Measurements from ENCODE around the gene SLC25A34.
A peak's percentile ranks its signal among the peaks of the same experiment; 100 is the strongest.

SLC25A34 gene

GRCh38 chr1:15734901-15735300 is 1.2 kb upstream of the SLC25A34 start:
- no peak for DNase-seq

- no peak for DNase-seq
Measured at GRCh38 chr1:15735304-15736037, 587 bp upstream of the SLC25A34 start.

GRCh38 chr1:15736892-15737261 is 819 bp downstream of the SLC25A34 start:
- no peak for DNase-seq

- no peak for DNase-seq
Measured at GRCh38 chr1:15737324-15738319, 1.6 kb downstream of the SLC25A34 start.

DNA sequence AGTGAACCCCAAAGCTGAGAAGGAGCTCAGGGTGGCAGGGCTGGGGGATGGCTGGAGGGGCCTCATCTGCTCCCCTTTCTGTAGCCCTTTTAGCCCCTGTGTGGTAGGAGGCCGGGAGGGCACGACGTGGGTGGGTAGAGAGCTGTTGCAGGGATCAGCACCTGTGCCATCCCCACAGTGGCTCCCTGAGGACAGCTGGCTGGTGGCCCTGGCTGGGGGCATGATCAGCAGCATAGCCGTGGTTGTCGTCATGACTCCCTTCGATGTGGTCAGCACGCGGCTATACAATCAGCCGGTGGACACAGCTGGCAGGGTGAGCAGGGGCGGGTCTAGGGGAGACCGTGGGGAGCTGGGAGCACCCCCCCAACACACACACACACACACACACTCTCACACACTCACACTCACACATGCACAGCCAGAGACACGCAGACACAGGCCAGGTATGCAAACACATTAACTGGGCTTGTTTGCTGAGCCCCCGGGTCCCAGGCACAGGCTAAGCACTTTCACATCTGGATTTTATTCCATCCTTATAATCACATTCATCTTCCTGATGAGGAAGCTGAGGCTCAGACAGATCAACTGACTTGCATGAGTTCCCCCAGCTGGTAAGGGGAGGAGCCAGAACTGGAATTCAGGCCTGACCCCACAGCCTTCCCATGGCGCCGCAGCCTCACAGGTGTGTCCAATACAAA is 2.5 kb downstream of the SLC25A34 start:
- DNase-seq: no peak

GRCh38 chr1:15739259-15739658 is 3.2 kb downstream of the SLC25A34 start:
- DNase-seq: no peak

GRCh38 chr1:15739745-15740144 is 3.7 kb downstream of the SLC25A34 start:
- no peak for DNase-seq

GRCh38 chr1:15740924-15741850 is 5.1 kb downstream of the SLC25A34 start:
- DNase-seq: peak; percentile 81

- no peak for DNase-seq
Measured at GRCh38 chr1:15742339-15742801, 6.3 kb downstream of the SLC25A34 start, which contains the start of gene TMEM82. Gene TMEM82 (plus strand): TSS chr1:15742499. CDS start chr1:15742560, 61 bp downstream.

GRCh38 chr1:15744122-15744679 is 8.1 kb downstream of the SLC25A34 start:
- DNase-seq: no peak

DNA sequence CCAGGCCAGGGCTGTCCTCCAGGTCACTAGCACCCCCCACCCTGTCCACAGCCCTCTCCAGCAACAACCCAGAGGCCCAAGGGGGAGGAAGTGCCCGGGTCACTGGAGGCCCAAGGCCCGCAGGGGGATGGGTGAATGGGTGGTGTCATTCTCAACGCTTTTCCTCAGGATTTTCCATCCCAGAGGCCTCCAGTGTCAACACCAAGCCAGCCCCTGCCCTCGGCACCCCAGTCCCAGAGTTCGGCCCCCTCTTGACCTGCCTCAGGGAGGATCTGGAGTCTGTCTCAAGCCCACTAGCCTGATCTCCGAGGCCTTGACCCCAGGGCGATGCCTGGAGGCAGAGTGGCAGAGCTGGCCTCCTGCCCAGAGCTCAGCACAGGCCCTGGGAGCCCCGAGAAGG is 11.3 kb downstream of the SLC25A34 start:
- no peak for DNase-seq

- DNase-seq: no peak
Measured at GRCh38 chr1:15748264-15748663, 12.2 kb downstream of the SLC25A34 start.

GRCh38 chr1:15748690-15749398 is 12.8 kb downstream of the SLC25A34 start:
- DNase-seq: no peak

DNA sequence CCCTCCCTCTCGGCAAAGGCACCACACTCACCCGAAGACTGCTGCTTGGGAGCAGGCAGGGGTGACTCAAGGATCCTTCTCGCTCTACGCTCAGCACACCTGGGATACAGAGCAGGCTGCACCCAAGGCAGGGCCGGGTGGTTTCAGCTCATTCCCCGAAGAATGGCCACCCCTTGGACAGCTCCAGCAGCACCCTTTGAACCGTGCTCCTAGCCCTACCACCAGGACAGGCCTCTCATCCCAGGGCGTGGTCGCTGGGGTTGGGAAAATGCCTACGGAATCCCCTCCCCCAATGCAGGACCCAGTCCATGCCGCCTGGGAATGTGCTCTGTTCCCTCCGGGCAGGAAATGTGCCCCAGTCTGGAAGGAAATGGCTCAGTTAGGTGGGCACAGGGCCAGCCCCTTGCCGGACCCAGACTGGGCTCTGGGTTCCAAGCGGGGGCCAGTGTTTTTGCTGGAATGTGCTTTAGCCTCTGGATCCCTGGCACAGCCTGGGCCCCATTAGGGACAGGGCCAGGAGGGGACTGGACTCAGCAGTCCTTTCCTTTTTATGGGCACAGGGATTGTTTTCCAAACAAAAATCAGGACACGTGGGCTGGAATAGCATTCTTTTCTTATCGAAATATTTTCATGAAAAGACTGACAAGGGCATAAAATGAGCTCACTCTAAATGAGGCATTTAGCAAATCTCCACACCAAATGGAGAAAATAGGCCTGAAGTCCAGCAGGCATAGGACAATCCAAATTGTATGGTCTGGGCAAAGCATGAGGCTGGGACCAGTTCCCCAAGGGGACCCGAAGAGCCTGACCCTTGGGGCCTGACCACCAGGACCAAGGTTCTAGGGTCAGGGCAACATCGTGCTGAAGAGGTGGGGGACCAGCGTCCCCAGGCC is 13.6 kb downstream of the SLC25A34 start:
- DNase-seq: no peak

DNA sequence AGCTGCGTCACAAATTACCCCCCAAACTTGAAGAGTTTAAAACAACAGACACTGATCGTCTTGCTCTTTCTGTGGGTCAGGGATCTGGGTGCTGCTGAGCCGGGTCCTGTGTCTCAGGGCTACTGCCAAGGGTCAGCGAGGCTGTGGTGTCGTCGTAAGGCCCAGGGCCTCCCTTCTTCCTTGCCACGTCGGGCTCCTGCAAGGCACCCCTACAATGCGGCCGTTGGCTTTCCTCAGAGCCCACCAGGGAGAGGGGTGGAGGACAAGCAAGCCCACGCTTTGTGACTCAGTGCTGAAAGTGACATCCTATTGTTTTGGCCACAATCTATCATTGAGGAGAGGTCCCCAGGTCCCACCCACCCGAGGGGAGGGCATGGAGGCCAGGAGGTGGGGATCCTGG is 14.9 kb downstream of the SLC25A34 start:
- DNase-seq: no peak

GRCh38 chr1:15751717-15752116 is 15.7 kb downstream of the SLC25A34 start:
- no peak for DNase-seq

DNA sequence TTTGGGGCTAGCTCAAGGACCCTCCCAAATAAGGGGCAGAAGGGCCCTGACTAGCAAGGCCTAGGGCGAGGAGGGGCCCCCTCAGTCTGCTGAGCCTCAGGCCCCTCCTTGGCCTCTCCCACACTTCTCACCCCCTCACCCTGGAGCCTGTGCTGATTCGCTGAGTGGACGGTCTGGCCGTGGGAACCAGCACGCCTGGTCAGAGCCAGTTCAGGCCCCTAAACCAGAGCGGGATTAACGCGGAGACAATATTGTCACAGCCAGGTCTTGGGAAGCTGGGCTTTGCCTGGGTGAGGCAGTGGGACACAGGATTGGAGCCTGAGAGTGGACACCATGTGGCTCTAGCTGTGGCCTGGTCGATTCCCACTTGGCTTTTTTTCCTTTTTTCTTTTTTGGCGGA is 17.7 kb downstream of the SLC25A34 start:
- DNase-seq: no peak

DNA sequence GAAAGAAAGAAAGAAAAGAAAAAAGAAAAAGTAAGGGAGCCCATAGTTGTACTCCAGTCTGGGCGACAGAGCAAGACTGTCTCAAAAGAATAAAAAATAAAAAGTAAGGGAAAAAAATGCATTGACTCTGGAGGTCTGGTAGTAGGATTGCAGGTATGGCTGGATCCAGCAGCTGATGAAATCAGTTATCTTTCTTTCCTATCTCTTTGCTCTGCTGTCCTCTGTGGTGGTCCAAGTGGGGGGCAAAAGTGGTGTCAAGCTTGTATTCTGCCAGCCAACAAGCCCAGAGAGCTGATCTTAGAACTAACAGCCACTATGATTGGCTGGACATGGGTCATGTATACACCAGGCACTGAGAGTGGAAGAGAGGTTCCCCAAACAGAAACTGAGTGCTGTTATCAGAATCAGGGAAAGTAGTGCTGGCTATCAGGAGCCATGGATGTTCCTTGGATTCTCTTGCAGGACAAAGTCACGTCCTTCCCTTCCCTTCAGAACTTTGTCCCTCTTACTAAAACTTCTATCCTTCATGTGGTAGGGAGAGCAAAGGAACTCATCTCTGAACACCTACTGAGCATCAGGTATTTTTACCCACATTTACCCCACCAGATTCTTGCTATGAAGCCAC is 19.1 kb downstream of the SLC25A34 start:
- no peak for DNase-seq

DNA sequence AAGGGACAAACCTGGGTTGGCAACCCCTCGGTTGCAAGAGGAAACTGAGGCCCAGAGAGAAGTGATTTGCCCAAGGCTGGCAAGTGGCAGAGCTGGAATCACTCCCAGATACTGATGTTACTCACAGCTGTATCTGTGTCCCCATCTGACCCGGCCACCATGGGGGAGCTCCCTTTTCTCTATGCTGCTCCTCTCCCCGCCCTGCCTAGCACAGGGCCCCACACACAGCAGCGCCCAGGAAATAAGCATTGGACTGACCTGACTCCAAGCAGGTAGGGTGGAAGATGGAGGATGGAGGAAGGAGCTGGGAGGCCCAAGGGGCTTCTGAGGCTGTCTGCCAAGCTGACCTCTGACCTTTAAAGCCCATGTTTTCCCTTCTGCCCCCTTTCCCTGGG is 19.6 kb downstream of the SLC25A34 start:
- DNase-seq: no peak
